HG03469 (cell line): Measurements from ENCODE around the gene ST6GAL1.
"Not testable (repeated sequence)": the region's sequence is repeated elsewhere in the genome, so short reads cannot be mapped to it uniquely, and the experiment has no call there.

Experiments
- ATAC-seq: cut with Tn5 transposase; IDR thresholded peaks from one replicate; pipeline ENCODE4 v1.9.1; 2021; ENCODE audit warnings: mild to moderate bottlenecking, moderate library complexity, moderate number of reproducible peaks; ENCODE audit not compliant: unreplicated experiment

ST6GAL1 gene

GRCh38 chr3:186991470-186991869 lies 61.1 kb downstream of the ST6GAL1 start:
- ATAC-seq: no peak

DNA sequence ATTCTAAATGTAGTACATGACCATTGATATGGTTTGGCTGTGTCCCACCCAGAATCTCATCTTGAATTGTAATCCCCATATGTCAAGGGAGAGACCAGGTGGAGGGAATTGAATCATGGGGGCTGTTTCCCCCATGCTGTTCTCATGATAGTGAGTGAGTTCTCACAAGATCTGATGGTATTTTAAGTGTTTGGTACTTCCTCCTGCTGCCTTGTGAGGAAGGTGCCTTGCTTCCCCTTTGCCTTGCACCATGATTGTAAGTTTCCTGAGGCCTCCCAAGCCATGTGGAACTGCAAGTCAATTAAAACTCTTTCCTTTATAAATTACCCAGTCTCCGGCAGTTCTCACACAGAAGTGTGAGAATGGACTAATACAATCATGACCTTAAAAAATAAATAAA lies 61.8 kb downstream of the ST6GAL1 start:
- not testable (repeated sequence) for ATAC-seq

GRCh38 chr3:186993210-186993782 lies 63.0 kb downstream of the ST6GAL1 start:
- no peak for ATAC-seq

DNA sequence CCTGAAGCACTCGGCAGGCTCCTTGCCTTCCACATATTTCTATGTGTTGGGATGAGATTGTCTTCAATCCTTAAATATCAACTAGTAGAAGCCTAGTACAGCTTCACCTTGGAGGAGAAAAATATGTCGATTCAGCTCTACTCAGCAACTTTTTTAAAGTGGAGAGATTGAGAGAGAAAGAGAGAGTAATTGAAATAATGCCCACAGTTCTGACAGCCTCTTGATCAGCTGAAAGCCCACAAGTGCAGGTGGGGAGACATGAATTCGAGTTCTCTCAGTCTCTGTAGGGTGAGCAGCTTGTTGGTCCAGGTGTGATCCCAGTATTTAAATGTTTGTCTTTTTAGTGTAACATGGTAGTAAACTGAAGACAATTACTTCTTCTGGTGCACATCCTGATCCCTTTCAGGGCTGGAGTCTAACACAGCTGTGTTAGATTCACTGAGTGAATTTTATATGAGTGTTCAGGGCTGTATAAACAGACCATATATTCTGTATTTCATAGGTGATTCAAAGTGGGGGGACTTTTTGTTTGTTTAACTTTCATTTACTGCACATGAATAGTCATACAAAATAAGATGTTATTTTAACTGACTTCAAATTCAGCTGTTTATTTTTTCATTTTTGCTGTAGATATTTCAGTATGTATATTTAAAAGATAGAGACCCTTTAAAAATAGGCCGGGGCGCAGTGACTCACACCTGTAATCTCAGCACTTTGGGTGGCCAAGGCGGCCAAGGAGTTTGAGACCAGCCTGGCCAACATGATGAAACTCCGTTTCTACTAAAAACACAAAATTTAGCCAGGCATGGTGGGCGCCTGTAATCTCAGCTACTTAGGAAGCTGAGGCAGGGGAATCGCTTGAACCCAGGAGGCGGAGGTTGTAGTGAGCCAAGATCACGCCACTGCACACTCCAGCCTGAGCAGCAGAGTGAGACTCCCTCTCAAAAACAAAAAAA lies 64.0 kb downstream of the ST6GAL1 start:
- no peak for ATAC-seq

DNA sequence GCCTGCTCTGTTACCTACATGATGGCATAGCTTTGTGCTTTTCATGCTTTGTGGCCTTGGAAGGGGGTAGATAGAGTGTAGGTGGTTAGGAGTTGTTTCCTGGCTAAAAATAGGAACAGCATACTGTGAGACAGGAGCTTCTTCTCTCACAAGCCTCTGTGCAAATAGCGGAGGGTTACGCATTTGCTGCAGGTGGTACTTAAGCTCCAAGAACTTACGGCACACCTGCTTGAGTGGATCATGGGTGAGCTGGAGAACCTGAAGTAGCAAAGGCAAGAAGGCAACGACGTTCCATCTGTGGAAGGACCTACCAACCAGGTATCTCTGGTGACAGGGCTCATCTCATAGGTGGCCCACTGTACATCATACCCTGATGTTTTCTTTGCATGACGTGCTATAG lies 66.0 kb downstream of the ST6GAL1 start:
- ATAC-seq: no peak

GRCh38 chr3:186997061-186997460 lies 66.7 kb downstream of the ST6GAL1 start:
- ATAC-seq: no peak

DNA sequence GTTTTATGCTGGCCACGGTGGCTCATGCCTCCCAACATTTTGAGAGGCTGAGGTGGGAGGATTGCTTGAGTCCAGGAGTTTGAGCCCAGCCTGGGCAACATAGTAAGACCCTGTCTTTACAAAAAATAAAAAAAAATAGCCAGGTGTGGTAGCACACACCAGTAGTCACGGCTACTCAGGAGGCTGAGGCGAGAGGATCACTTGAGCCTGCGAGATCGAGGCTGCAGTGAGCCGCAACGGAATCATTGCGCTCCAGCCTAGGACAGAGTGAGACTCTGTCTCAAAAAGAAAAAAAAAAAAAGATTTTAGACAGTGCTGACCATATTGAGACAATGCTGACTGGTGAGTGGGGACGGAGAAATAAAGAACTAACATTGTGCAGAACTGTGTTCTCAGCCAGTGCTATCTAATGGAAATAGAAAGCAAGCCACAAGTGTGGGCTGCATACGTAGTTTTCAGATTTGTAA lies 67.2 kb downstream of the ST6GAL1 start:
- no peak for ATAC-seq

GRCh38 chr3:186998937-186999368 lies 68.6 kb downstream of the ST6GAL1 start:
- ATAC-seq: no peak

GRCh38 chr3:187000711-187001151 lies 70.4 kb downstream of the ST6GAL1 start:
- ATAC-seq: peak; percentile 50

DNA sequence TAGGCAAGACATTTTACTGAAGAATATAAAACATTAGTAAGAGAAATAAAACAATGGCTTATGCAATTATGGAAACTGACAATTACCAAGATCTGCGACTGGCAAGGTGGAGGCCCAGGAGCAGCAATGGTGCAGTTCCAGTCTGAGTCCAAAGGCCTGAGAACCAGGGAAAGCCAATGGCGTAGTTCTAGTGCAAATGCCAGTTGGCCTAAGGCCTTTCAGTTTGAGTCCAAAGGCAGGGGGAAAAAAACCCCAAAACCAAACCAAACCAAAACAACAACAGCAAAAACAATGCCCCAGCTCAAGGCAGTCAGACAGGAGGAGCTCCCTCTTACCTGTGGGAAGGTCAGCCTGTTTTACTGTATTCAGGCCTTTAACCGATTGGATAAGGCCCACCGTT lies 72.6 kb downstream of the ST6GAL1 start:
- no peak for ATAC-seq

GRCh38 chr3:187005827-187006481 lies 75.6 kb downstream of the ST6GAL1 start:
- no peak for ATAC-seq

DNA sequence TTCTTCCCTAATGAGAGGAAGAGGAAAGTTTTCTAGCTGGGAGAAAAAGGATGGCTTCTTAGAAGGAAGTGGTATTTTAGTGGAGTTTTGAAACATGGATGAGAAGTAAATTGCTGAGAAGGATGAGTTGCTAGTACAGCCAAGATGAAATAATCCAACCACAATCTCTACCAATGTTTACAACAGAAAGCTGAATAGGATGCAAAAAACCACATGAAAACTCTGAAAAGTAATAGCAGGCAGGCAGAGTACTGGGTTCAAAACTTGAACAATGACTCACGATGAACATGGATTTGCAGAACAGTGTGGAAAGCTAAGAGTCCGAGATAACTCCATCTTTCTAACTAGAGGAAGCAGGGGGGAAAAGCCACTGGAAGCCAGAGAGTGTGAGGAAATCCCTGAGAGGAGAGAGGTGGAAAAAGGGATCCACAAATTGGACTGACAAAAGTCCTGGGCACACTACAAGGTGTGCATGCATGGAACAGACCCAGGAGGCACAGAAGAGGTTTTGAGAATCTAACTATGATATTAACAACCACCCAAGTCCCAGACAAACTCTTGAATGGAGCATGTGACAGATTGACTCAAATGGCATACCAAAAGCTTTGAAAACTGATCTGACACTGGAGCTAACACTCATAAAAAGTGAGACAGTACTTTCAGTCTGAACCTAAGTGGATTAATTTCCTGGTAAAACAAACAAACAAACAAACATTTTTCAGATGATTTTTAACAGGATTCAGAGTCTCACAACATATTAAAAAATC lies 76.7 kb downstream of the ST6GAL1 start:
- ATAC-seq: no peak

- ATAC-seq: not testable (repeated sequence)
Observed at GRCh38 chr3:187010382-187010781, 80.1 kb downstream of the ST6GAL1 start.

DNA sequence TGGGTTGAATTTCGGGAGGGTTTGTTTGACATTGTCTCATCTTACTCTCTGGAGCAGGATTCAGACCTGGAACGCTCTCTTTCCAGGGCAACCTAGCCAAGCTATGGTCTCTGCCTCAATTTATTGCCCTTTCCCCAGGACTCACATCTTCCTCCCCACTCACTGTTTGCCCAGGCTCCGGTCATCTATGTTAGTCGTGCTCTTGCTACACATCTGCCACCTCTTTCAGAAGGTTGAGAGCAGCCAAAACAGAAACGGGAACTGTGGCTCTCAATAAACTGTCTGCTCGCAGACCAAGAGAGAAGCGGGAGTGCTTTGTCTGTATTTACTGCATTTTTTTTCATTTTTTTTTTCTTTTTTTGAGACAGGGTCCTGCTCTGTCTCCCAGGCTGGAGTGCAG lies 81.6 kb downstream of the ST6GAL1 start:
- peak; percentile 37 for ATAC-seq

DNA sequence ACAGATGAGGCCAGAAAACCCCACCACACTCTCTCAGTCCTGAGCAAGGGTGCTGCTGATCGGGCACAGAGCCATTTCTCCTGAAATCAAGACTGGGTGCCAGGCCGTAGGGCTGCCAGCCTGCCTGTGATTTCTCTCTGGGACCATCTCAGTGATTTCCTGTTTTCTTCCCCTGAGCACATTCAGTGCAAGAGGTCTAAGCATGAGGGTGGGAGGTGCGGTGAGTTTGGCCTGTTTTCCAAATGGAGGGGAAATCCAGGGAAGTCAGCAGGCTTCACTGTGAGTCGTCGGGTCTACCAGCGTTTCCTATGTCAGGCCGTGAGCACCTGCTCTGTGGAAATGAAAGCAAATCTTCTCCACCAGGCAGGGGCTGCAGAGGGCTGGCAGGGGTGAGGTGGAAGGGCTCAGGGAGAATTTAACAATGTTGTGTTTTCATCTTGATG lies 82.3 kb downstream of the ST6GAL1 start:
- ATAC-seq: no peak

DNA sequence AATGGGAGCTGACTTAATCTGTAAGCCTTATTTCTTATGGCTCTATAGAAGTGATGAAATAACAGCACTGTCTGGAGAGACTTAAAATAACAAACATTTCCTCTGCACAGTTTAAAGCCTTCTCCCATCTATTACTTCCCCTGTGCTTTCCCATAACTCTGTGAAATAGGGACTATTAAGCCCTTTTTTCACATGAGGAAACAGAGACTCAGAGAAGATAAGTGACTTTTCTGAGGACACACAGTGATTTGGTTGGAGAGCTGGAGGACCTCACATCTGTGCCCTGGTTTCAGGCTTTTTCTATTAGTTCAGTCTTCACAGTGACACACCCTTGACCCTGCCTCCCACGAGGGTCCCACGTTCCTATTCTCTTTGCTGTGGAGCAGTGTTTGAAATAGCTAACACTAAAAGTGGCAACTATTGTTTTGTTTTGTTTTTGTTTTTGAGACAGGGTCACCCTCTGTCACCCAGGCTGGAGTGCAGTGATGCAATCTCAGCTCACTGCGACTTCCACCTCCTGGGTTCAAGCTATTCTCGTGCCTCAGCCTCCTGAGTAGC lies 82.9 kb downstream of the ST6GAL1 start:
- no peak for ATAC-seq

DNA sequence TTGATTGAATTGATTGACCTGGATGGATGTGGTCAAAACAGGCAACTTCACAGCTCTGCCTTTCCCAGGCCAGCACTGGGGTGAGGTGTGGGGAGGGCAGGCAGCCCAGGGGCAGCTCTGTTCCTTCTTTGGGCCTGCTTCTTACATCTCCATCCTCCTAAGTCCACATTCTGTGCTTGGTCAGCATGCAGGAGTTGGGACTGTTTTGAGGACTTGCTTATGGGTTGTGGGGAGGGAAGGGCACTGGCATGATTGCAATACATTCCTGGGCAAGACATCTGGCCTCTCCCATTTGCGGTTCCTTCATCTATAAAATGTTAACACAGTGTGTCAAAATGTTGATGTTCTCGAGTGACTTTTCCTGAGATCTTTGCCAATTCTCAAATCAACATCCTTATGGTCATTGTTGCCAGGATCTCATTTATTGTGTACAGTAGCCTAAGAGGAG lies 84.1 kb downstream of the ST6GAL1 start:
- ATAC-seq: no peak

DNA sequence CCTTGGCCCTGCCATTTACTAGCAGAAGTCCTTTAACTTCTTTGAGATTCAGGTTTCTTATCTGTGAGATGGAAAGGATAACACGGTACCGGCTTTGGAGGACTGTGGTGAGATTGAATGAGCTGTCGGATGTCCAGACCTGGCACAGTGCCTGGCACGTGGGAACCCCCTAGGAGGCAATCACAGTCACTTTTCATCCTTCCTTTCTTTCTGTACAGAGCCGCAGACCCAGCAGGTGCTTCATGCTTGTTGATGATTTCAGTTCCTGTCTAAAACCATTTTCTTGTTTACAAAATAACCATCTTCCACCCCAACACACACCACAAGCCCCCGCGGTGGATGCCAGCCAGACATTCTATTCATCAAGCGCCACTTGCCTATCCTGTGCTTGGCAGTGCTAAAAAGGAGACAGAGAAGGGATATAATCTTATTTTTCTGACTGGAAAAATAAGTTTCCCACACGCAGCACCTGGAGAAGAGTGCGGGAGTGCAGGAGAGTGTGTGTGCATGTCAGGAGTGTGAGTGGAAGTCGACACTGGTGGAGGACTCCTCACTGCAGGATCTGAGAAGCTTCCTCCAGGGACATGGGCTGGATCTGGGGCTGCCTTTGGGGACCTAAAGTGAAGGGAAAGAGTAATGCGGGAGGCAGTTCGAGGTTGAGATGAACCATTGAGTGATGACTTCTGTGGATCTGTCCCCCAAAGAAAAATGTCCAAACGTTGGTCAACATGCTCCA lies 85.7 kb downstream of the ST6GAL1 start:
- no peak for ATAC-seq

GRCh38 chr3:187016639-187017345 lies 86.5 kb downstream of the ST6GAL1 start:
- no peak for ATAC-seq
